H9 (cell line): ENCODE measurements around the gene MAST2. TPM values are rescaled to one million over a fixed set of nuclear protein-coding genes. Genes with fewer than 3 reads are reported as not detected.

Experiments
- DNase-seq: peaks from one replicate; pipeline ENCODE4 v3.0.0-alpha.2; 2017
- H2AFZ ChIP-seq: one replicate; pipeline ENCODE4 v1.6.1; 2013; ENCODE audit warnings: mild to moderate bottlenecking, low read length, control low read depth, moderate library complexity
- H2AK5ac ChIP-seq: 2 replicates; pipeline ENCODE4 v1.6.1; 2013; ENCODE audit warnings: low read length, control low read depth, mixed read lengths; ENCODE audit not compliant: insufficient read length
- H2BK120ac ChIP-seq: one replicate; pipeline ENCODE4 v1.6.1; 2013; ENCODE audit warnings: low read depth, mild to moderate bottlenecking, low read length, control low read depth, inconsistent platforms; ENCODE audit not compliant: poor library complexity, severe bottlenecking
- H2BK12ac ChIP-seq: 2 replicates; pipeline ENCODE4 v1.6.1; 2013; ENCODE audit warnings: low read length, control low read depth, mixed read lengths, low read depth; ENCODE audit not compliant: insufficient read length
- H2BK15ac ChIP-seq: 2 replicates; pipeline ENCODE4 v1.6.1; 2013; ENCODE audit warnings: low read depth, low read length, control low read depth
- H2BK20ac ChIP-seq: one replicate; pipeline ENCODE4 v1.6.1; 2013; ENCODE audit warnings: low read depth, mild to moderate bottlenecking, low read length, control low read depth, inconsistent platforms; ENCODE audit not compliant: poor library complexity, severe bottlenecking
- H2BK5ac ChIP-seq: 2 replicates; pipeline ENCODE4 v1.6.1; 2013; ENCODE audit warnings: low read length, control low read depth, mixed read lengths; ENCODE audit not compliant: insufficient read length
- H3K14ac ChIP-seq: 2 replicates; pipeline ENCODE4 v1.6.1; 2013; ENCODE audit warnings: low read length, control low read depth; ENCODE audit not compliant: insufficient read depth
- H3K18ac ChIP-seq: 2 replicates; pipeline ENCODE4 v1.6.1; 2013; ENCODE audit warnings: low read depth, mild to moderate bottlenecking, mixed read lengths, low read length, control low read depth; ENCODE audit not compliant: insufficient read length
- H3K23ac ChIP-seq: 2 replicates; pipeline ENCODE4 v1.6.1; 2013; ENCODE audit warnings: low read length, control low read depth, mixed read lengths, low read depth; ENCODE audit not compliant: insufficient read length
- H3K23me2 ChIP-seq: 2 replicates; pipeline ENCODE4 v1.6.1; 2013; ENCODE audit warnings: low read depth, mild to moderate bottlenecking, mixed read lengths, low read length, control low read depth; ENCODE audit not compliant: insufficient read length, poor library complexity, severe bottlenecking
- H3K27ac ChIP-seq: 2 replicates; pipeline ENCODE4 v1.5.1; 2013; ENCODE audit warnings: low read length, control low read depth, mixed read lengths, low read depth; ENCODE audit not compliant: insufficient read length
- H3K27me3 ChIP-seq: 2 replicates; pipeline ENCODE4 v1.6.1; 2013; ENCODE audit warnings: low read length, control low read depth, inconsistent platforms; ENCODE audit not compliant: insufficient read depth
- H3K4ac ChIP-seq: 2 replicates; pipeline ENCODE4 v1.6.1; 2013; ENCODE audit warnings: low read depth, mild to moderate bottlenecking, control low read depth, inconsistent platforms, low read length, moderate library complexity
- H3K4me1 ChIP-seq: 2 replicates; pipeline ENCODE4 v1.6.1; 2013; ENCODE audit warnings: low read length, control low read depth, inconsistent platforms; ENCODE audit not compliant: insufficient read depth
- H3K4me2 ChIP-seq: 2 replicates; pipeline ENCODE4 v1.6.1; 2013; ENCODE audit warnings: low read length, control low read depth, mixed read lengths; ENCODE audit not compliant: insufficient read length, insufficient read depth
- H3K56ac ChIP-seq: 2 replicates; pipeline ENCODE4 v1.6.1; 2013; ENCODE audit warnings: low read depth, mild to moderate bottlenecking, mixed read lengths, low read length, control low read depth; ENCODE audit not compliant: insufficient read length
- H3K79me1 ChIP-seq: 2 replicates; pipeline ENCODE4 v1.6.1; 2013; ENCODE audit warnings: low read depth, mild to moderate bottlenecking, moderate library complexity, low read length, control low read depth, inconsistent platforms; ENCODE audit not compliant: insufficient read depth, poor library complexity, severe bottlenecking
- H3K79me2 ChIP-seq: 2 replicates; pipeline ENCODE4 v1.6.1; 2013; ENCODE audit warnings: low read length, control low read depth, inconsistent platforms; ENCODE audit not compliant: insufficient read depth
- H3K9ac ChIP-seq: 2 replicates; pipeline ENCODE4 v1.6.1; 2013; ENCODE audit warnings: low read length, control low read depth, mixed read lengths; ENCODE audit not compliant: insufficient read length; ENCODE audit errors: extremely low read depth
- H3K9me3 ChIP-seq: one replicate; pipeline ENCODE4 v1.6.1; 2013; ENCODE audit warnings: low read depth, low read length, inconsistent platforms; ENCODE audit not compliant: control insufficient read depth
- H3T11ph ChIP-seq: one replicate; pipeline ENCODE4 v1.6.1; 2013; ENCODE audit warnings: mild to moderate bottlenecking, low read length, control low read depth, inconsistent platforms
- H4K20me1 ChIP-seq: one replicate; pipeline ENCODE4 v1.6.1; 2013; ENCODE audit not compliant: control insufficient read depth, insufficient read length, insufficient read depth
- H4K5ac ChIP-seq: 2 replicates; pipeline ENCODE4 v1.6.1; 2013; ENCODE audit warnings: low read depth, mild to moderate bottlenecking, mixed read lengths, low read length, control low read depth; ENCODE audit not compliant: insufficient read length
- H4K8ac ChIP-seq: replicated peaks from 2 replicates; pipeline ENCODE4 v1.6.1; 2013; ENCODE audit warnings: low read length, control low read depth, mixed read lengths, low read depth; ENCODE audit not compliant: insufficient read length
- H4K91ac ChIP-seq: 2 replicates; pipeline ENCODE4 v1.6.1; 2013; ENCODE audit warnings: low read depth, mild to moderate bottlenecking, moderate library complexity, mixed read lengths, low read length, control low read depth; ENCODE audit not compliant: insufficient read length
- H3K27ac Mint-ChIP-seq, 3 experiments: 2 replicates in 2 of 3; 3 replicates in 1 of 3; pipeline ENCODE4 v1.8.0; 2020 to 2021; ENCODE audit warnings: mixed read lengths in 3 of 3, mild to moderate bottlenecking in 1 of 3, moderate library complexity in 1 of 3
- H3K27me3 Mint-ChIP-seq: 2 replicates; pipeline ENCODE4 v1.8.0; 2021; ENCODE audit warnings: low read depth, mild to moderate bottlenecking, moderate library complexity, mixed read lengths
- H3K36me3 Mint-ChIP-seq, 3 experiments: 2 replicates in 2 of 3; 3 replicates in 1 of 3; pipeline ENCODE4 v1.8.0; 2020 to 2021; ENCODE audit warnings: low read depth in 3 of 3, mixed read lengths in 3 of 3; ENCODE audit not compliant: insufficient read depth in 1 of 3
- H3K4me1 Mint-ChIP-seq, 2 experiments: 2 replicates each; pipeline ENCODE4 v1.8.0; 2020; ENCODE audit warnings: mixed read lengths in 2 of 2
- H3K4me3 Mint-ChIP-seq, 2 experiments: 2 replicates in 1 of 2; 3 replicates in 1 of 2; pipeline ENCODE4 v1.8.0; 2020 to 2021; ENCODE audit warnings: mild to moderate bottlenecking in 2 of 2, mixed read lengths in 2 of 2, moderate library complexity in 1 of 2
- H3K9me3 Mint-ChIP-seq, 2 experiments: 2 replicates in 1 of 2; 3 replicates in 1 of 2; pipeline ENCODE4 v1.8.0; 2020; ENCODE audit warnings: mild to moderate bottlenecking in 2 of 2, mixed read lengths in 2 of 2, moderate library complexity in 1 of 2
- WGBS: extraction: QIAGEN DNeasy Blood & Tissue Kit; methylation state at CpG from one replicate; pipeline ENCODE4 v1.1.7; 2013; ENCODE audit warnings: missing lambda C conversion rate, low lambda C conversion rate, mixed read lengths; ENCODE audit not compliant: insufficient read length; ENCODE audit errors: extremely low coverage; 5-methylcytosine and 5-hydroxymethylcytosine counted together
- total RNA-seq: library from RNA; stranded (reverse); gene quantifications from 2 replicates; pipeline ENCODE4 v1.2.1, GENCODE V29; 2021
- TF ChIP-seq, protein P1 (sequence below): fragments of 200-600 bp; sonication (generic); conservative IDR thresholded peaks from 3 replicates; pipeline ENCODE4 v1.8.0; 2021; ENCODE audit warnings: antibody characterized with exemption, mild to moderate bottlenecking

Gene MAST2
- total RNA-seq, 1 experiment from 2014 or later = 28.8 TPM

DNA sequence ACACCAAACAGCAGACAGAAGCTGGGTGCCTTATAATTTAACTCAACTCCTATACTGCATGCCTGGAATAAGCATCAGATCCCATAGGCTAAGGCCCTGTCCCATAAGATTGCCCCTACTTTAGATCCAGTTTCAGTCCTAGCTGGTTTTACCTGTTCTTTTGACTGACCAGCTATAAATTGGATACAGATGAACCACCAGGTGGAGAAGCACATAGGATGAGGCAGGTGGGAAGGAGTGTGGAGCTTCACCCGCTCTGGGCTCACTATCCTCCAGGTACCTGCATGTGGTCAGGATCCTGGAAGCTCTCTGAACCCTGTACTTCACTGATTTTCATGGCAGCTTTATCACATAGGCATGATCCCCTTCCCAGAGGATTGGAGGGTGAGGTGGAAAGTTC lies 51.3 kb downstream of the MAST2 start:
- H3K36me3 Mint-ChIP-seq = peaks cover 6 to 19% (median 7%) of the 10 kb centered on the region in 3 experiments
- DNase-seq = peak; percentile 35

More for the DNA sequence above, 51.3 kb downstream of the MAST2 start:
- no CpG with 5 or more reads among the region's 1 CpG for WGBS
- no peak overlapping the region for H3K4ac ChIP-seq
- no peaks in the 10 kb centered on the region for H3K4me1 ChIP-seq
- Mint-ChIP-seq H3K27me3 (no peaks in the 10 kb centered on the region), H3K4me3 (no peak overlapping the region), H3K4me1 (peaks cover 3 to 17% of the 10 kb centered on the region in 2 experiments; a peak in 3 of 4 replicates), H3K9me3 (peaks cover 10 to 12% of the 10 kb centered on the region in 2 experiments), H3K27ac (peak overlapping the region in 1 of 3 experiments; percentile 64; a peak in 1 of 7 replicates)
- H3K9me3 ChIP-seq = no peaks in the 10 kb centered on the region
- no peak overlapping the region for H2AK5ac ChIP-seq
- no peak overlapping the region for H3K27ac ChIP-seq
- H2AFZ ChIP-seq = no peak overlapping the region
- no peak overlapping the region for H3K9ac ChIP-seq
- H4K20me1 ChIP-seq = no peaks in the 10 kb centered on the region
- no peak overlapping the region for H2BK20ac ChIP-seq
- H2BK12ac ChIP-seq = no peak overlapping the region
- no peak overlapping the region for H3K14ac ChIP-seq
- H2BK5ac ChIP-seq = no peak overlapping the region
- H3T11ph ChIP-seq = no peak overlapping the region
- peaks cover 4% of the 10 kb centered on the region; the same call in 1 of the 2 replicates for H3K79me2 ChIP-seq
- no peaks in the 10 kb centered on the region for H3K27me3 ChIP-seq
- no peak overlapping the region for H3K56ac ChIP-seq
- peak overlapping the region; percentile 24; the same call in 1 of the 2 replicates for H2BK15ac ChIP-seq
- no peak overlapping the region for H2BK120ac ChIP-seq
- no peaks in the 10 kb centered on the region for H3K23me2 ChIP-seq
- H4K91ac ChIP-seq = no peak overlapping the region
- H3K23ac ChIP-seq = no peak overlapping the region
- no peak overlapping the region for H4K8ac ChIP-seq
- H3K79me1 ChIP-seq = peaks cover 2% of the 10 kb centered on the region
- TF ChIP-seq, protein P1, sequence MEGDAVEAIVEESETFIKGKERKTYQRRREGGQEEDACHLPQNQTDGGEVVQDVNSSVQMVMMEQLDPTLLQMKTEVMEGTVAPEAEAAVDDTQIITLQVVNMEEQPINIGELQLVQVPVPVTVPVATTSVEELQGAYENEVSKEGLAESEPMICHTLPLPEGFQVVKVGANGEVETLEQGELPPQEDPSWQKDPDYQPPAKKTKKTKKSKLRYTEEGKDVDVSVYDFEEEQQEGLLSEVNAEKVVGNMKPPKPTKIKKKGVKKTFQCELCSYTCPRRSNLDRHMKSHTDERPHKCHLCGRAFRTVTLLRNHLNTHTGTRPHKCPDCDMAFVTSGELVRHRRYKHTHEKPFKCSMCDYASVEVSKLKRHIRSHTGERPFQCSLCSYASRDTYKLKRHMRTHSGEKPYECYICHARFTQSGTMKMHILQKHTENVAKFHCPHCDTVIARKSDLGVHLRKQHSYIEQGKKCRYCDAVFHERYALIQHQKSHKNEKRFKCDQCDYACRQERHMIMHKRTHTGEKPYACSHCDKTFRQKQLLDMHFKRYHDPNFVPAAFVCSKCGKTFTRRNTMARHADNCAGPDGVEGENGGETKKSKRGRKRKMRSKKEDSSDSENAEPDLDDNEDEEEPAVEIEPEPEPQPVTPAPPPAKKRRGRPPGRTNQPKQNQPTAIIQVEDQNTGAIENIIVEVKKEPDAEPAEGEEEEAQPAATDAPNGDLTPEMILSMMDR = peak; percentile 35; the same call in 1 of the 3 replicates
- H3K4me2 ChIP-seq = no peak overlapping the region
- H3K18ac ChIP-seq = no peak overlapping the region
- H4K5ac ChIP-seq = no peak overlapping the region
